Mesodermal cell (in vitro differentiated cells): ENCODE data around the gene OSBPL2.

Experiments used
- H3K27ac ChIP-seq: 2 replicates; pipeline ENCODE4 v1.7.0; 2013; ENCODE audit warnings: mild to moderate bottlenecking, low read depth, low read length, moderate library complexity; ENCODE audit not compliant: severe bottlenecking
- H3K36me3 ChIP-seq: 2 replicates; pipeline ENCODE4 v1.7.1; 2013; ENCODE audit warnings: mild to moderate bottlenecking, low read length, moderate library complexity; ENCODE audit not compliant: control insufficient read depth, insufficient read depth
- H3K4me1 ChIP-seq: one replicate; pipeline ENCODE4 v1.7.1; 2013; ENCODE audit warnings: mild to moderate bottlenecking, low read length; ENCODE audit not compliant: insufficient read depth, control insufficient read depth, poor library complexity, severe bottlenecking
- H3K4me3 ChIP-seq: 2 replicates; pipeline ENCODE4 v1.7.0; 2013; ENCODE audit warnings: low read length, control low read depth, mild to moderate bottlenecking; ENCODE audit not compliant: insufficient read depth, poor library complexity, severe bottlenecking; ENCODE audit errors: extremely low read depth
- H3K9me3 ChIP-seq: 2 replicates; pipeline ENCODE4 v1.7.1; 2013; ENCODE audit warnings: mild to moderate bottlenecking, low read length, moderate library complexity; ENCODE audit not compliant: control insufficient read depth
- WGBS, 2 experiments: methylation state at CpG; one replicate each; pipeline ENCODE4 v1.1.5; 2013; ENCODE audit warnings: missing lambda C conversion rate in 2 of 2; ENCODE audit not compliant: insufficient coverage in 2 of 2; 5-methylcytosine and 5-hydroxymethylcytosine counted together

OSBPL2 gene

GRCh38 chr20:62294516-62294915, 56.2 kb downstream of the OSBPL2 start:
- no peaks in the 10 kb centered on the region for H3K4me1 ChIP-seq
- H3K27ac ChIP-seq, result no peak overlapping the region
- 96 to 97% methylated on average over 9 to 17 of the region's 17 CpGs for WGBS, 2 experiments
- peaks cover 53% of the 10 kb centered on the region for H3K36me3 ChIP-seq
- no peak overlapping the region for H3K4me3 ChIP-seq
- no peaks in the 10 kb centered on the region for H3K9me3 ChIP-seq

GRCh38 chr20:62296724-62297448, 58.6 kb downstream of the OSBPL2 start:
- 96 to 97% methylated on average over 30 of the region's 30 CpGs for WGBS, 2 experiments
- H3K27ac ChIP-seq, result no peak overlapping the region
- H3K4me1 ChIP-seq, result no peaks in the 10 kb centered on the region
- peaks cover 42% of the 10 kb centered on the region for H3K36me3 ChIP-seq
- H3K4me3 ChIP-seq, result no peak overlapping the region
- no peaks in the 10 kb centered on the region for H3K9me3 ChIP-seq

GRCh38 chr20:62297449-62298227, 59.3 kb downstream of the OSBPL2 start:
- no peak overlapping the region for H3K27ac ChIP-seq
- WGBS, 2 experiments, result 91 to 92% methylated on average over 29 of the region's 29 CpGs
- peaks cover 40% of the 10 kb centered on the region for H3K36me3 ChIP-seq
- H3K4me1 ChIP-seq, result no peaks in the 10 kb centered on the region
- no peak overlapping the region for H3K4me3 ChIP-seq
- H3K9me3 ChIP-seq, result no peaks in the 10 kb centered on the region

GRCh38 chr20:62298577-62299249, 60.4 kb downstream of the OSBPL2 start:
- H3K4me1 ChIP-seq, result no peaks in the 10 kb centered on the region
- H3K36me3 ChIP-seq, result peaks cover 36% of the 10 kb centered on the region
- no peak overlapping the region for H3K27ac ChIP-seq
- H3K4me3 ChIP-seq, result no peak overlapping the region
- no peaks in the 10 kb centered on the region for H3K9me3 ChIP-seq
- 93 to 94% methylated on average over 23 to 33 of the region's 33 CpGs for WGBS, 2 experiments

- H3K27ac ChIP-seq, result no peak overlapping the region
- H3K4me1 ChIP-seq, result peaks cover 6% of the 10 kb centered on the region
- H3K36me3 ChIP-seq, result peaks cover 36% of the 10 kb centered on the region
- H3K9me3 ChIP-seq, result no peaks in the 10 kb centered on the region
- 94 to 95% methylated on average over 10 of the region's 12 CpGs for WGBS, 2 experiments
- no peak overlapping the region for H3K4me3 ChIP-seq
Observed at GRCh38 chr20:62299666-62300236, 61.4 kb downstream of the OSBPL2 start.

GRCh38 chr20:62300319-62300718, 62.0 kb downstream of the OSBPL2 start:
- Histone ChIP-seq H3K4me3 (no peak overlapping the region), H3K9me3 (no peaks in the 10 kb centered on the region), H3K4me1 (peaks cover 10% of the 10 kb centered on the region), H3K27ac (no peak overlapping the region), H3K36me3 (peaks cover 36% of the 10 kb centered on the region)
- WGBS, 2 experiments, result 95% methylated on average over 11 of the region's 11 CpGs

- Histone ChIP-seq H3K9me3 (no peaks in the 10 kb centered on the region), H3K36me3 (peaks cover 37% of the 10 kb centered on the region), H3K4me3 (no peak overlapping the region), H3K4me1 (peaks cover 18% of the 10 kb centered on the region), H3K27ac (no peak overlapping the region)
- 98 to 99% methylated on average over 5 to 8 of the region's 11 CpGs for WGBS, 2 experiments
Observed at GRCh38 chr20:62301111-62301668, 62.9 kb downstream of the OSBPL2 start.

GRCh38 chr20:62301773-62302340, 63.5 kb downstream of the OSBPL2 start:
- Histone ChIP-seq H3K4me1 (peaks cover 20% of the 10 kb centered on the region), H3K27ac (peak overlapping the region; percentile 98), H3K36me3 (peaks cover 39% of the 10 kb centered on the region), H3K9me3 (no peaks in the 10 kb centered on the region), H3K4me3 (peak overlapping the region; percentile 77)
- WGBS, 2 experiments, result 10 to 11% methylated on average over 18 of the region's 24 CpGs

- 0 to 1% methylated on average over 41 to 59 of the region's 81 CpGs for WGBS, 2 experiments
- Histone ChIP-seq H3K36me3 (peaks cover 42% of the 10 kb centered on the region), H3K27ac (peak within 1 kb of the TSS; percentile 98), H3K4me1 (peaks cover 20% of the 10 kb centered on the region), H3K4me3 (peak within 1 kb of the TSS; percentile 77), H3K9me3 (no peaks in the 10 kb centered on the region)
Observed at GRCh38 chr20:62302341-62303061, 64.2 kb downstream of the OSBPL2 start, which contains the start of gene ADRM1. TSS of gene ADRM1 (plus strand) at chr20:62302997. CDS start at chr20:62303569, 572 bp downstream.
